ENCODE data around the gene MAPK12.
A peak's percentile ranks its signal among the peaks of the same experiment; 100 is the strongest.

Gene MAPK12

GRCh38 chr22:50261615-50262459 lies at the start of gene MAPK12:
TSS of gene MAPK12 (minus strand) at chr22:50261683. CDS start at chr22:50261509, 174 bp downstream.
- no peak for DNase-seq (ENCODE audit: low spot score)

- DNase-seq (ENCODE audit: low spot score) = no peak
Observed at GRCh38 chr22:50310949-50311444, 49.5 kb upstream of the MAPK12 start.

- DNase-seq (ENCODE audit: low spot score) = no peak
Observed at GRCh38 chr22:50310031-50310722, 48.7 kb upstream of the MAPK12 start.

- no peak for DNase-seq (ENCODE audit: low spot score)
Observed at GRCh38 chr22:50309601-50309991, 48.1 kb upstream of the MAPK12 start.

- no peak for DNase-seq (ENCODE audit: low spot score)
Observed at GRCh38 chr22:50308986-50309600, 47.6 kb upstream of the MAPK12 start.

GRCh38 chr22:50308597-50308935 lies 47.1 kb upstream of the MAPK12 start:
- DNase-seq (ENCODE audit: low spot score) = no peak

GRCh38 chr22:50307890-50308596 lies 46.6 kb upstream of the MAPK12 start:
- DNase-seq (ENCODE audit: low spot score) = no peak

GRCh38 chr22:50306753-50307749 lies 45.6 kb upstream of the MAPK12 start, which contains the start of gene PLXNB2:
TSS of gene PLXNB2 (minus strand) at chr22:50307646. CDS start at chr22:50290584, 17,062 bp downstream.
- DNase-seq (ENCODE audit: low spot score) = peak; percentile 54

GRCh38 chr22:50305923-50306566 lies 44.6 kb upstream of the MAPK12 start:
- DNase-seq (ENCODE audit: low spot score) = peak; percentile 76

GRCh38 chr22:50305393-50305922 lies 44.0 kb upstream of the MAPK12 start:
- no peak for DNase-seq (ENCODE audit: low spot score)

GRCh38 chr22:50304528-50305392 lies 43.3 kb upstream of the MAPK12 start:
- peak; percentile 12 for DNase-seq (ENCODE audit: low spot score)

- peak; percentile 14 for DNase-seq (ENCODE audit: low spot score)
Observed at GRCh38 chr22:50303848-50304527, 42.5 kb upstream of the MAPK12 start.

GRCh38 chr22:50303515-50303847 lies 42.0 kb upstream of the MAPK12 start:
- DNase-seq (ENCODE audit: low spot score) = no peak

GRCh38 chr22:50302564-50302963 lies 41.1 kb upstream of the MAPK12 start:
- DNase-seq (ENCODE audit: low spot score) = no peak

- DNase-seq (ENCODE audit: low spot score) = peak; percentile 11
Observed at GRCh38 chr22:50302041-50302541, 40.6 kb upstream of the MAPK12 start.

GRCh38 chr22:50301581-50301991 lies 40.1 kb upstream of the MAPK12 start:
- DNase-seq (ENCODE audit: low spot score) = no peak

- DNase-seq (ENCODE audit: low spot score) = no peak
Observed at GRCh38 chr22:50300620-50301257, 39.3 kb upstream of the MAPK12 start.
